ENCODE measurements around the gene MAPK10.

- TF ChIP-seq CTCF (conservative IDR thresholded peaks at IDR 0.05; ENCODE audit: low read length) (no peak), EZH2phosphoT487 (IDR thresholded peaks at IDR 0.05; ENCODE audit: borderline replicate concordance) (no peak)
Measured at GRCh38 chr4:86036736-86037135, 323.1 kb downstream of the MAPK10 start.

Data from Loucy (cell line).